ENCODE data around the gene FGF7. TPM values are rescaled to one million over a fixed set of nuclear protein-coding genes. Genes with fewer than 3 reads are reported as not detected.

FGF7 gene
- total and polyA plus RNA-seq, 2 experiments from 2014 or later, result 0.03 to 0.08 TPM

GRCh38 chr15:49506341-49506740, 83.3 kb downstream of the FGF7 start:
- peaks cover 24% of the 10 kb centered on the region for H3K9me3 Mint-ChIP-seq
- H2AFZ ChIP-seq, result no peak overlapping the region

More at GRCh38 chr15:49506341-49506740, 83.3 kb downstream of the FGF7 start:
- Histone ChIP-seq H3F3A (replicated peaks; ENCODE audit: low read depth) (no peaks in the 10 kb centered on the region), H4K20me1 (replicated peaks; ENCODE audit: insufficient read depth) (no peaks in the 10 kb centered on the region), H3K27me3 (ENCODE audit: insufficient read depth) (no peaks in the 10 kb centered on the region), H3K4me1 (ENCODE audit: insufficient read depth) (no peaks in the 10 kb centered on the region), H3K36me3 (ENCODE audit: insufficient read depth) (no peaks in the 10 kb centered on the region), H3K79me2 (replicated peaks; ENCODE audit: insufficient read depth) (no peaks in the 10 kb centered on the region), H3K9me2 (ENCODE audit: insufficient read depth) (no peaks in the 10 kb centered on the region), H3K4me2 (no peak overlapping the region), H3K27ac (ENCODE audit: low read depth) (no peak overlapping the region), H3K4me3 (no peak overlapping the region)
- ATAC-seq (no peak), DNase-seq (ENCODE audit: low spot score) (no peak)
- TF ChIP-seq ZNF331 (CRISPR knock-in tag; IDR thresholded peaks at IDR 0.05; ENCODE audit: low read depth) (no peak), EZH2phosphoT487 (IDR thresholded peaks at IDR 0.05; ENCODE audit: unreplicated experiment) (no peak), REST (IDR thresholded peaks at IDR 0.05; ENCODE audit: unreplicated experiment) (no peak), NANOG (IDR thresholded peaks at IDR 0.05; ENCODE audit: borderline replicate concordance) (no peak), POLR2AphosphoS5 (IDR thresholded peaks at IDR 0.05; ENCODE audit: low read depth) (no peak), CTCF (conservative IDR thresholded peaks at IDR 0.05; ENCODE audit: low read depth in 2 of 2) (no peak), STAT1 (IDR thresholded peaks at IDR 0.05; ENCODE audit: unreplicated experiment) (no peak), JUNB (IDR thresholded peaks at IDR 0.05; ENCODE audit: unreplicated experiment) (no peak), EZH2 (IDR thresholded peaks at IDR 0.05; ENCODE audit: low read depth, unreplicated experiment) (no peak), CREB1 (CRISPR knock-in tag; IDR thresholded peaks at IDR 0.05; ENCODE audit: low read depth) (no peak), ETS1 (IDR thresholded peaks at IDR 0.05) (no peak), ZNF114 (CRISPR knock-in tag; IDR thresholded peaks at IDR 0.05) (no peak)
- TF ChIP-seq, protein P1, sequence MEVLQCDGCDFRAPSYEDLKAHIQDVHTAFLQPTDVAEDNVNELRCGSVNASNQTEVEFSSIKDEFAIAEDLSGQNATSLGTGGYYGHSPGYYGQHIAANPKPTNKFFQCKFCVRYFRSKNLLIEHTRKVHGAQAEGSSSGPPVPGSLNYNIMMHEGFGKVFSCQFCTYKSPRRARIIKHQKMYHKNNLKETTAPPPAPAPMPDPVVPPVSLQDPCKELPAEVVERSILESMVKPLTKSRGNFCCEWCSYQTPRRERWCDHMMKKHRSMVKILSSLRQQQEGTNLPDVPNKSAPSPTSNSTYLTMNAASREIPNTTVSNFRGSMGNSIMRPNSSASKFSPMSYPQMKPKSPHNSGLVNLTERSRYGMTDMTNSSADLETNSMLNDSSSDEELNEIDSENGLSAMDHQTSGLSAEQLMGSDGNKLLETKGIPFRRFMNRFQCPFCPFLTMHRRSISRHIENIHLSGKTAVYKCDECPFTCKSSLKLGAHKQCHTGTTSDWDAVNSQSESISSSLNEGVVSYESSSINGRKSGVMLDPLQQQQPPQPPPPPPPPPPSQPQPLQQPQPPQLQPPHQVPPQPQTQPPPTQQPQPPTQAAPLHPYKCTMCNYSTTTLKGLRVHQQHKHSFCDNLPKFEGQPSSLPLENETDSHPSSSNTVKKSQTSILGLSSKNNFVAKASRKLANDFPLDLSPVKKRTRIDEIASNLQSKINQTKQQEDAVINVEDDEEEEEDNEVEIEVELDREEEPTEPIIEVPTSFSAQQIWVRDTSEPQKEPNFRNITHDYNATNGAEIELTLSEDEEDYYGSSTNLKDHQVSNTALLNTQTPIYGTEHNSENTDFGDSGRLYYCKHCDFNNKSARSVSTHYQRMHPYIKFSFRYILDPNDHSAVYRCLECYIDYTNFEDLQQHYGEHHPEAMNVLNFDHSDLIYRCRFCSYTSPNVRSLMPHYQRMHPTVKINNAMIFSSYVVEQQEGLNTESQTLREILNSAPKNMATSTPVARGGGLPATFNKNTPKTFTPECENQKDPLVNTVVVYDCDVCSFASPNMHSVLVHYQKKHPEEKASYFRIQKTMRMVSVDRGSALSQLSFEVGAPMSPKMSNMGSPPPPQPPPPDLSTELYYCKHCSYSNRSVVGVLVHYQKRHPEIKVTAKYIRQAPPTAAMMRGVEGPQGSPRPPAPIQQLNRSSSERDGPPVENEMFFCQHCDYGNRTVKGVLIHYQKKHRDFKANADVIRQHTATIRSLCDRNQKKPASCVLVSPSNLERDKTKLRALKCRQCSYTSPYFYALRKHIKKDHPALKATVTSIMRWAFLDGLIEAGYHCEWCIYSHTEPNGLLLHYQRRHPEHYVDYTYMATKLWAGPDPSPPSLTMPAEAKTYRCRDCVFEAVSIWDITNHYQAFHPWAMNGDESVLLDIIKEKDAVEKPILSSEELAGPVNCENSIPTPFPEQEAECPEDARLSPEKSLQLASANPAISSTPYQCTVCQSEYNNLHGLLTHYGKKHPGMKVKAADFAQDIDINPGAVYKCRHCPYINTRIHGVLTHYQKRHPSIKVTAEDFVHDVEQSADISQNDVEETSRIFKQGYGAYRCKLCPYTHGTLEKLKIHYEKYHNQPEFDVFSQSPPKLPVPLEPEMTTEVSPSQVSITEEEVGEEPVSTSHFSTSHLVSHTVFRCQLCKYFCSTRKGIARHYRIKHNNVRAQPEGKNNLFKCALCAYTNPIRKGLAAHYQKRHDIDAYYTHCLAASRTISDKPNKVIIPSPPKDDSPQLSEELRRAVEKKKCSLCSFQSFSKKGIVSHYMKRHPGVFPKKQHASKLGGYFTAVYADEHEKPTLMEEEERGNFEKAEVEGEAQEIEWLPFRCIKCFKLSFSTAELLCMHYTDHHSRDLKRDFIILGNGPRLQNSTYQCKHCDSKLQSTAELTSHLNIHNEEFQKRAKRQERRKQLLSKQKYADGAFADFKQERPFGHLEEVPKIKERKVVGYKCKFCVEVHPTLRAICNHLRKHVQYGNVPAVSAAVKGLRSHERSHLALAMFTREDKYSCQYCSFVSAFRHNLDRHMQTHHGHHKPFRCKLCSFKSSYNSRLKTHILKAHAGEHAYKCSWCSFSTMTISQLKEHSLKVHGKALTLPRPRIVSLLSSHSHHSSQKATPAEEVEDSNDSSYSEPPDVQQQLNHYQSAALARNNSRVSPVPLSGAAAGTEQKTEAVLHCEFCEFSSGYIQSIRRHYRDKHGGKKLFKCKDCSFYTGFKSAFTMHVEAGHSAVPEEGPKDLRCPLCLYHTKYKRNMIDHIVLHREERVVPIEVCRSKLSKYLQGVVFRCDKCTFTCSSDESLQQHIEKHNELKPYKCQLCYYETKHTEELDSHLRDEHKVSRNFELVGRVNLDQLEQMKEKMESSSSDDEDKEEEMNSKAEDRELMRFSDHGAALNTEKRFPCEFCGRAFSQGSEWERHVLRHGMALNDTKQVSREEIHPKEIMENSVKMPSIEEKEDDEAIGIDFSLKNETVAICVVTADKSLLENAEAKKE (CRISPR knock-in tag; IDR thresholded peaks at IDR 0.05), result no peak
- no peak overlapping the region for H3K27ac Mint-ChIP-seq
- peaks cover 19% of the 10 kb centered on the region for H3K36me3 Mint-ChIP-seq (ENCODE audit: low read depth)
- no peak overlapping the region for H3K4me3 Mint-ChIP-seq
- H3K4me1 Mint-ChIP-seq, result no peaks in the 10 kb centered on the region
- peaks cover under 1% of the 10 kb centered on the region for H3K27me3 Mint-ChIP-seq (ENCODE audit: insufficient read depth, low read depth, poor library complexity)
